Tibial nerve (tissue), 4 donors: ENCODE measurements around the gene RUNX3. TPM values are rescaled to one million over a fixed set of nuclear protein-coding genes. Genes with fewer than 3 reads are reported as not detected.

Source experiments
- DNase-seq, 2 donors: peaks; one replicate each; pipeline ENCODE4 v3.0.0-alpha.2; 2019; ENCODE audit warnings: low spot score in 2 of 2
- H3K27ac ChIP-seq, 4 donors: fragments of 200-600 bp; sonication (generic) in 3 of 4; one replicate each; pipeline ENCODE4 v1.5.1; 2017 to 2019; ENCODE audit warnings: mild to moderate bottlenecking in 1 of 4
- H3K27me3 ChIP-seq, 2 donors: fragments of 200-600 bp; sonication (generic) in 1 of 2; one replicate each; pipeline versions ENCODE4 v1.5.1 to v1.6.0; 2017 to 2019
- H3K36me3 ChIP-seq, 3 donors: fragments of 200-600 bp; sonication (generic); one replicate each; pipeline ENCODE4 v1.5.1; 2018 to 2019
- H3K4me1 ChIP-seq, 4 donors: fragments of 200-600 bp; sonication (generic) in 3 of 4; one replicate each; pipeline ENCODE4 v1.5.1; 2017 to 2019
- H3K4me3 ChIP-seq, 4 donors: fragments of 200-600 bp; sonication (generic) in 3 of 4; one replicate each; pipeline ENCODE4 v1.5.1; 2017 to 2019; ENCODE audit warnings: mild to moderate bottlenecking in 1 of 4, moderate library complexity in 1 of 4
- H3K9me3 ChIP-seq, 4 donors: fragments of 200-600 bp; sonication (generic) in 3 of 4; one replicate each; pipeline ENCODE4 v1.5.1; 2017 to 2019
- CTCF ChIP-seq, 5 experiments: fragments of 200-600 bp in 3 of 5; fragments of 450-650 bp in 2 of 5; sonication (generic) in 3 of 5; IDR thresholded peaks; one replicate each; pipeline ENCODE4 v1.5.1; 2016 to 2019; ENCODE audit warnings: antibody characterized with exemption in 5 of 5, mild to moderate bottlenecking in 3 of 5, moderate library complexity in 2 of 5
- EP300 ChIP-seq, 2 donors: sonication (generic); formaldehyde crosslinking; IDR thresholded peaks; one replicate each; pipeline ENCODE4 v1.6.1; 2017; ENCODE audit warnings: antibody characterized with exemption in 2 of 2, mild to moderate bottlenecking in 1 of 2
- POLR2A ChIP-seq, 2 donors: fragments of 450-650 bp; IDR thresholded peaks; one replicate each; pipeline ENCODE4 v1.6.1; 2017; ENCODE audit warnings: antibody characterized with exemption in 2 of 2, mild to moderate bottlenecking in 2 of 2, moderate library complexity in 2 of 2
- WGBS, 2 donors: methylation state at CpG; one replicate each; pipeline ENCODE4 v1.1.5; 2018; 5-methylcytosine and 5-hydroxymethylcytosine counted together
- total RNA-seq, 4 donors: library from RNA; depleted of rRNA; stranded (reverse); fragments of >200 nt; gene quantifications; one replicate each; pipeline ENCODE4 v1.1.0, GENCODE V29; 2016

RUNX3 gene
- total RNA-seq, 4 donors from 2014 or later, result 0.22 to 3.3 (median 1.2) TPM

- Histone ChIP-seq H3K27me3 (peaks cover 0 to 22% of the 10 kb centered on the region in 2 donors), H3K4me3 (no peak overlapping the region), H3K4me1 (peaks cover 0 to 9% (median 0%) of the 10 kb centered on the region in 4 donors), H3K36me3 (no peaks in the 10 kb centered on the region), H3K9me3 (no peaks in the 10 kb centered on the region), H3K27ac (no peak overlapping the region)
- no peak for DNase-seq
- 80 to 82% methylated on average over 8 of the region's 8 CpGs for WGBS, 2 donors
- TF ChIP-seq CTCF (IDR thresholded peaks at IDR 0.05) (no peak), EP300 (IDR thresholded peaks at IDR 0.05) (no peak), POLR2A (IDR thresholded peaks at IDR 0.05) (no peak)
Observed at GRCh38 chr1:24955779-24956365, 25.8 kb upstream of the RUNX3 start.

DNA sequence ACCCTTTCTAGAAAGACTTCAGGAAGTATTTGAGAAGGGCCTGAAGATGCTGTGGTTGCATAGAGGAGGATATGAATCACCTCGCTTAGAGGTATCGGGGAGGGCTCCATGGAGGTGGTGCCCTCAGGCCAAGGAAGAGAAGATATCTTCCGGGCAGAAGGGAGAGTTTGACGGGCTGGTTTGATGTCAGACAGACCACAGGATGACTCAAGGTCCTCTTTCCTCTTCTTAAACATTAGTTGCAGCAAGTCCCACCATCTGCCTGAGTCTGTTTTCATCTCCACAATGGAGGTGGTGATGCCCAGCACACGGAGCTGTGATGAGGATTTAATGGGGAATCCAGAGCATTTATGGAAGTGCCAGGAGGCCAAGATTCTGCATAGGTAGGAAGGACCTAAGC lies 25.1 kb upstream of the RUNX3 start:
- no peak overlapping the region for H3K4me3 ChIP-seq
- DNase-seq, result no peak
- TF ChIP-seq CTCF (IDR thresholded peaks at IDR 0.05) (no peak), POLR2A (IDR thresholded peaks at IDR 0.05) (no peak), EP300 (IDR thresholded peaks at IDR 0.05) (no peak)
- H3K27me3 ChIP-seq, result peaks cover 0 to 16% of the 10 kb centered on the region in 2 donors
- H3K4me1 ChIP-seq, result peaks cover 0 to 9% (median 0%) of the 10 kb centered on the region in 4 donors
- H3K9me3 ChIP-seq, result no peaks in the 10 kb centered on the region
- no peaks in the 10 kb centered on the region for H3K36me3 ChIP-seq
- no peak overlapping the region for H3K27ac ChIP-seq
- WGBS, 2 donors, result 76 to 77% methylated on average over 5 of the region's 5 CpGs

- Histone ChIP-seq H3K36me3 (no peaks in the 10 kb centered on the region), H3K4me1 (peaks cover 0 to 9% (median 0%) of the 10 kb centered on the region in 4 donors), H3K27me3 (peaks cover 0 to 16% of the 10 kb centered on the region in 2 donors), H3K4me3 (no peak overlapping the region), H3K27ac (no peak overlapping the region), H3K9me3 (no peaks in the 10 kb centered on the region)
- WGBS, 2 donors, result 87 to 91% methylated on average over 11 of the region's 11 CpGs
- DNase-seq, result no peak
- TF ChIP-seq EP300 (IDR thresholded peaks at IDR 0.05) (no peak), CTCF (IDR thresholded peaks at IDR 0.05) (no peak), POLR2A (IDR thresholded peaks at IDR 0.05) (no peak)
Observed at GRCh38 chr1:24954631-24955030, 24.6 kb upstream of the RUNX3 start.

DNA sequence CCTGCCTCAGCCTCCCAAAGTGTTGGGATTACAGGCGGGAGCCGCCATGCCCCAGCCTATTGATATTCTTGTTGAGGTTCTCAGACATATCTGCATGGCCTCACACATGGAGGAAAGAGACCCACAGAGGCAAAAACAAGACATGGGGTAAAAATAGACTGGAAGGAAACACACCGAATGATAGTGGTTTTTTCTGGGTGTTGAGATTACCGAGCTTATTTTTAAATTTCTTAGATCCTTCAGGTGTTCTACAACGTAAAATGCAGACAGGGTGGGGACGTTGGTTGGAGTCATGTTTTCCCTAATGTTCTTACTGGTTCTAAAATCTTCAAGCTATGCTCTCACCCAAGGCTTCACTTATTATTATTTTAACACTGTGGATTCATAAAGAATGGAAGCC lies 23.9 kb upstream of the RUNX3 start:
- Histone ChIP-seq H3K9me3 (no peaks in the 10 kb centered on the region), H3K27ac (no peak overlapping the region), H3K27me3 (peaks cover 0 to 14% of the 10 kb centered on the region in 2 donors), H3K36me3 (no peaks in the 10 kb centered on the region), H3K4me1 (peaks cover 0 to 9% (median 0%) of the 10 kb centered on the region in 4 donors), H3K4me3 (no peak overlapping the region)
- TF ChIP-seq EP300 (IDR thresholded peaks at IDR 0.05), result no peak
- no peak for TF ChIP-seq POLR2A (IDR thresholded peaks at IDR 0.05)
- TF ChIP-seq CTCF (IDR thresholded peaks at IDR 0.05), result no peak
- 82 to 86% methylated on average over 6 of the region's 6 CpGs for WGBS, 2 donors
- no peak for DNase-seq

DNA sequence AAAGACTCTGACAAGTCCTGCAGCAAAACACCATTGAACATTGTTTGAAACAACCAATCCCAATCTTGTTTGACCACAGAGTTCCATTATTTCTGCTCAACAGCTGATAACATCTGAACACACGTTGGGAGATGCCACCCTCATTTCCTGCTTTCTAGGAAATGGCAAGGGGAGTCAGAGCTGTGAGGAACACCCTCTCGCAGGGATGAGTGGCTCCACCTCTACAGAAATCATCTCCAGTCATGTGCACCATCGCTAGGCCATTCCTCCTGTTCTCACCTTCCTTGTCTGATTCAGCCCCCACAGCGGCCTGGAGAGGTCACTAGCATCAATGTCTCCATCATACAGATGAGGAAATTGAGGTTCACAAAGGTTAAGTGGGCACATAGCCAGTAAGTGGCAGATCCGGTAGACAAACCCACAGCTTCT lies 22.4 kb upstream of the RUNX3 start:
- Histone ChIP-seq H3K27ac (no peak overlapping the region), H3K4me3 (no peak overlapping the region), H3K36me3 (no peaks in the 10 kb centered on the region), H3K4me1 (peaks cover 0 to 9% (median 0%) of the 10 kb centered on the region in 4 donors), H3K9me3 (no peaks in the 10 kb centered on the region), H3K27me3 (peaks cover 0 to 9% of the 10 kb centered on the region in 2 donors)
- no peak for TF ChIP-seq CTCF (IDR thresholded peaks at IDR 0.05)
- TF ChIP-seq EP300 (IDR thresholded peaks at IDR 0.05), result no peak
- no peak for TF ChIP-seq POLR2A (IDR thresholded peaks at IDR 0.05)
- DNase-seq, result no peak
- WGBS, 2 donors, result 29 to 46% methylated on average over 5 of the region's 5 CpGs
